Spleen (tissue), 7 donors: ENCODE results near the gene SORBS1.

Experiments
- CTCF ChIP-seq, 11 experiments: fragments of 200-600 bp in 7 of 11; fragments of 450-650 bp in 4 of 11; sonication (generic) in 4 of 11; IDR thresholded peaks in 8 of 11; conservative IDR thresholded peaks in 3 of 11; 1 replicate in 7 of 11; 2 replicates in 4 of 11; pipeline versions ENCODE4 v1.4.0 to v1.8.0; 2016 to 2021; ENCODE audit warnings: antibody characterized with exemption in 11 of 11, inconsistent platforms in 4 of 11, mild to moderate bottlenecking in 1 of 11
- POLR2A ChIP-seq, 3 donors: fragments of 450-650 bp; IDR thresholded peaks; one replicate each; pipeline ENCODE4 v1.5.1; 2017; ENCODE audit warnings: antibody characterized with exemption in 3 of 3, mild to moderate bottlenecking in 1 of 3
- donor health status: DM: no; HTN: no; CAD: no; lungs with moderate emphysema.
- donor health status: DM: no; HTN: no; CAD: no.
- donor health status: DM: no; HTN: no; CAD: no.

DNA sequence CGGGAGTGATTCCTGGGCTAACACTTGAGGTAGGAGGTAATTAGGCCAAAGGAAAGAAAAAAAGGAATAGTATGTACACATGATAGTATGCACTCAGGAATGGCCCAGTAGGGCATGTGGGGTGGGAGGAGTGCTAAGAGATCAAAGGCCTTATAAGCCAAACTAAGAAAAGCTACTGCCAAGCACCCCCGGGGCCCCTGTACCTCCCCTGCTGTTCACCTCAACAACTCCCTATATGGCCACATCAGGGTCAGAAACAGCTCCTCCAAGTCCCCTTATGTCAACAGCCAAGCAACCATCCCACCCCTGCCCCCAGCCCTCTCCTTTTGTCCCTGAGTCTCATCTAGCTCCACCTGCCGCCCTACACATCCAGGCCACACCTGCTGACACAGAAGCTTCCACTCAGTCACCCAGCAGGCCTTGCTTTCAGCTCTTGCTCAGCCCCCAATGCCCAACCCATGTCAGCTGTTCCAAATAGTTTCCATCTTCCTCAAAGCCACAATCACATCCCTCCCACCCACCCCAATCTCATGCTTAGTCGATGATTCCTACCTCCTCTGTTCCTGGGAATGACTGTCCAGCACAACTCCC, 80.2 kb downstream of the SORBS1 start:
- TF ChIP-seq POLR2A (IDR thresholded peaks at IDR 0.05) (no peak), CTCF (IDR thresholded peaks at IDR 0.05 in 8 of 11, conservative IDR thresholded peaks at IDR 0.05 in 3 of 11) (no peak)
